IPS DF 6.9 (cell line): ENCODE results near the gene DRC3.

Experiments
- DNase-seq: peaks from one replicate; pipeline ENCODE4 v3.0.0-alpha.2; 2013; ENCODE audit warnings: low read depth, low spot score
- H3K27ac ChIP-seq: one replicate; pipeline ENCODE4 v1.5.1; 2013; ENCODE audit warnings: low read length, control low read depth
- H3K27me3 ChIP-seq: 2 replicates; pipeline ENCODE4 v1.6.1; 2013; ENCODE audit warnings: mild to moderate bottlenecking, low read length; ENCODE audit not compliant: control insufficient read depth, insufficient read depth
- H3K36me3 ChIP-seq: 2 replicates; pipeline ENCODE4 v1.6.1; 2013; ENCODE audit warnings: low read length; ENCODE audit not compliant: control insufficient read depth, insufficient read depth
- H3K4me1 ChIP-seq: 2 replicates; pipeline ENCODE4 v1.6.1; 2013; ENCODE audit warnings: low read length; ENCODE audit not compliant: control insufficient read depth, insufficient read depth
- H3K4me3 ChIP-seq: 2 replicates; pipeline ENCODE4 v1.5.1; 2013; ENCODE audit warnings: mild to moderate bottlenecking, low read length
- H3K9me3 ChIP-seq: 2 replicates; pipeline ENCODE4 v1.6.1; 2013; ENCODE audit warnings: low read length, inconsistent platforms; ENCODE audit not compliant: control insufficient read depth, insufficient read depth
- WGBS: extraction: QIAGEN DNeasy Blood & Tissue Kit; methylation state at CpG from one replicate; pipeline ENCODE4 v1.1.7; 2013; ENCODE audit warnings: mixed read lengths, missing lambda C conversion rate; ENCODE audit not compliant: insufficient read length, insufficient coverage; 5-methylcytosine and 5-hydroxymethylcytosine counted together

The DRC3 gene

GRCh38 chr17:18020971-18021370 lies 48.3 kb downstream of the DRC3 start:
- H3K27me3 ChIP-seq: no peaks in the 10 kb centered on the region
- no peak overlapping the region for H3K27ac ChIP-seq
- no CpG with 5 or more reads among the region's 6 CpGs for WGBS
- H3K4me1 ChIP-seq: no peaks in the 10 kb centered on the region
- H3K9me3 ChIP-seq: no peaks in the 10 kb centered on the region
- DNase-seq: no peak
- H3K4me3 ChIP-seq: no peak overlapping the region
- no peaks in the 10 kb centered on the region for H3K36me3 ChIP-seq

DNA sequence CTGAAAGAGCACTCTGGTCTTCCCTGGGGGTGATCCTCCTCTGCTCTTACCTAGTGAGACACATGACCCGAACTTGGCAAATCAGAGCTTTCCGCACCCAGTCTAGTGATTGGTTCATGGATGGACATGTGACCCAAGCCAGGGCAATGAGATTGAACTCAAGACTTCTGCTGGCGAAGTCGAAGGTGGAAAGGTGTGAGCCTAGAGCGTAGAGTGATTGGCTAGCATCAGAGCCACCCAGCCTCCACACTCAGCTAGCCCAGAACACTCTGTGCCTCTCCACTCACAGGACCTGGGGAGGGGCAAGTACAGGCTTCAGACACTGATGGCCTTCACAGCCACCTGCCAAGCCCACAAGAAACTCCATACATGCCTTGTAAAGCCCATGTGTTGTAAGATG lies 48.7 kb downstream of the DRC3 start:
- Histone ChIP-seq H3K27ac (no peak overlapping the region), H3K36me3 (no peaks in the 10 kb centered on the region), H3K27me3 (no peaks in the 10 kb centered on the region), H3K4me1 (no peaks in the 10 kb centered on the region), H3K4me3 (no peak overlapping the region), H3K9me3 (no peaks in the 10 kb centered on the region)
- no CpG with 5 or more reads among the region's 5 CpGs for WGBS
- no peak for DNase-seq

GRCh38 chr17:18025241-18025944 lies 52.7 kb downstream of the DRC3 start:
- no peaks in the 10 kb centered on the region for H3K9me3 ChIP-seq
- no peaks in the 10 kb centered on the region for H3K36me3 ChIP-seq
- no CpG with 5 or more reads among the region's 5 CpGs for WGBS
- no peak overlapping the region for H3K4me3 ChIP-seq
- H3K27ac ChIP-seq: no peak overlapping the region
- H3K4me1 ChIP-seq: no peaks in the 10 kb centered on the region
- no peaks in the 10 kb centered on the region for H3K27me3 ChIP-seq
- no peak for DNase-seq

GRCh38 chr17:18025945-18026776 lies 53.5 kb downstream of the DRC3 start:
- DNase-seq: no peak
- no peaks in the 10 kb centered on the region for H3K36me3 ChIP-seq
- no peak overlapping the region for H3K4me3 ChIP-seq
- WGBS: no CpG with 5 or more reads among the region's 11 CpGs
- H3K27me3 ChIP-seq: no peaks in the 10 kb centered on the region
- no peaks in the 10 kb centered on the region for H3K9me3 ChIP-seq
- no peak overlapping the region for H3K27ac ChIP-seq
- no peaks in the 10 kb centered on the region for H3K4me1 ChIP-seq

DNA sequence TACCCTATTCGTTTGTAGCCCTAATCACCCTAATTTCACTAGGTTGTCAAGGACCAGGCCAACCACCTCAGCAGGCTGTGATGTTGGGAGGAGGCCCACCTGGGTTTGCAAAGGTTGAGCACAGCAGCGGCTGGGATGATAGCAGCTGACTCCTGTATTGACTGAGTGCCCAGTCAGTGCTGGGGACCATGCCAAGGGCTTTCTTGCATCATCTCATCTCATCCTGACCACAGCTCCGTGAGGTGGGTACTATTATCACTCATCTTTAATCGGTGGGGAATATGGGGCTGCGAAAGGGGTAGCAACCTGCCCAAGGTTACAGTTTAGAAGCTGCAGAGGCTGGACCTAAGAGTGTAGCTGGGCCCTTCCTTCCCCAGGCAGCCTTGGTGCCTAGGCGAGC lies 54.6 kb downstream of the DRC3 start:
- no peak overlapping the region for H3K4me3 ChIP-seq
- H3K27ac ChIP-seq: no peak overlapping the region
- no peaks in the 10 kb centered on the region for H3K9me3 ChIP-seq
- WGBS: no CpG with 5 or more reads among the region's 6 CpGs
- H3K4me1 ChIP-seq: no peaks in the 10 kb centered on the region
- no peaks in the 10 kb centered on the region for H3K36me3 ChIP-seq
- H3K27me3 ChIP-seq: no peaks in the 10 kb centered on the region
- no peak for DNase-seq

GRCh38 chr17:18028114-18028951 lies 55.7 kb downstream of the DRC3 start:
- Histone ChIP-seq H3K27ac (no peak overlapping the region), H3K36me3 (no peaks in the 10 kb centered on the region), H3K4me1 (no peaks in the 10 kb centered on the region), H3K4me3 (no peak overlapping the region), H3K9me3 (no peaks in the 10 kb centered on the region), H3K27me3 (no peaks in the 10 kb centered on the region)
- no peak for DNase-seq
- WGBS: no CpG with 5 or more reads among the region's 11 CpGs

DNA sequence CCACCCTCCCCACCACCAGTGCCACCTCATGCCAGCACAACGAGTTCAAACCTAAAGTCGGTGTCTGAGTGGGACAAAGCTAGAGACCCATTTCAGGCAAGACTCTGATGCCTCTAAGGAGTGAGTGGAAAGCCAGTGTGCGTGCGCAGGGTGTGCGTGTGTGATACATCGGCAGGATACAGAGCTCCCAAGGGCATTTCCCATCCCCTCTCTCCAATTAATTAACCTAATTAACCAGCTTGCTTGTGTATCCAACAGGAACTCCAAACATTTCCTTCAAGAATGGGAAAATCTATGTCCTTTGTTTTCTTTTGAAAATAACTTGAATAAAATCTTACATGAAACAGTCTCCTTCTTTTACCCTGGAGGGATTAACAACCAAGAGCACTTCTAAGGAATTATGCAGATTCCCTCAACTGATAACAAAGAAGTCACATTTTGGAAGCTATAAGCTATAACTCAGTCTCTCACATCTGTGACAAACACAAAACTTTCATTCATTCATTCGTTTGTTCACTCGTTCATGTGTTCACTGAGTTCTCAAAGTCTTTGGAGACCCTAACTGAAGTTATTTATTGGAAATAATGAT lies 56.4 kb downstream of the DRC3 start:
- Histone ChIP-seq H3K4me1 (no peaks in the 10 kb centered on the region), H3K4me3 (no peak overlapping the region), H3K9me3 (no peaks in the 10 kb centered on the region), H3K27me3 (no peaks in the 10 kb centered on the region), H3K27ac (no peak overlapping the region), H3K36me3 (no peaks in the 10 kb centered on the region)
- DNase-seq: no peak
- WGBS: no CpG with 5 or more reads among the region's 8 CpGs

DNA sequence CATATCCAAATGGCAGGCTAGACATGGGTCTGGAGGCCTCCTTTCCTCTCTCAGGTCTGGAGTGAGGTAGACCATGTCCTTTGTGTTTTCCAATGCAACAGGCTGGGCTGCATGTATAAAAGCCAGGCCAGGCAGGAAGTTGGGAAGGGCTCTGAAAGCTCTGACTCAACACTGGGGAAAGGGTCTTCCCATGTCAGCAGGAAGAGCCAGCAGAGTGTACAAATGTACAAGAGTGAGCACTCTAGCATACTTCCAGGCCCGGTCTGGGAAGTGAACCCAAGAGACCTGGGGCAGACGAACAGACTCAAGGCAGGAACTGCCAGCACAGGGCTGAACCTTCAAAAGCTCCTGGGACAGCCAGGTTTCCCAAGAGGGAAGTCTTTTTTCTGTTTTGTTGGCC lies 59.3 kb downstream of the DRC3 start:
- H3K9me3 ChIP-seq: no peaks in the 10 kb centered on the region
- WGBS: no CpG with 5 or more reads among the region's 2 CpGs
- no peak overlapping the region for H3K4me3 ChIP-seq
- no peaks in the 10 kb centered on the region for H3K36me3 ChIP-seq
- H3K27me3 ChIP-seq: no peaks in the 10 kb centered on the region
- DNase-seq: no peak
- no peak overlapping the region for H3K27ac ChIP-seq
- no peaks in the 10 kb centered on the region for H3K4me1 ChIP-seq

GRCh38 chr17:18033442-18034099 lies 60.9 kb downstream of the DRC3 start:
- DNase-seq: peak; percentile 52
- Histone ChIP-seq H3K27ac (no peak overlapping the region), H3K4me3 (no peak overlapping the region), H3K27me3 (no peaks in the 10 kb centered on the region), H3K4me1 (no peaks in the 10 kb centered on the region), H3K9me3 (no peaks in the 10 kb centered on the region), H3K36me3 (no peaks in the 10 kb centered on the region)
- no CpG with 5 or more reads among the region's 5 CpGs for WGBS

- no peak overlapping the region for H3K27ac ChIP-seq
- no peaks in the 10 kb centered on the region for H3K27me3 ChIP-seq
- no peaks in the 10 kb centered on the region; the same call in 1 of the 2 replicates for H3K36me3 ChIP-seq
- H3K4me1 ChIP-seq: peaks cover 2% of the 10 kb centered on the region; the same call in 1 of the 2 replicates
- no CpG with 5 or more reads among the region's 2 CpGs for WGBS
- H3K9me3 ChIP-seq: no peaks in the 10 kb centered on the region
- no peak for DNase-seq
- H3K4me3 ChIP-seq: no peak overlapping the region
Observed at GRCh38 chr17:18035704-18036103, 63.0 kb downstream of the DRC3 start.
